ENCODE measurements around the gene NEMF.
A peak's percentile ranks its signal among the peaks of the same experiment; 100 is the strongest.
"Not testable (repeated sequence)": the region's sequence is repeated elsewhere in the genome, so short reads cannot be mapped to it uniquely, and the experiment has no call there.

The NEMF gene

GRCh38 chr14:49769171-49769570 is 83.4 kb downstream of the NEMF start:
- in situ Hi-C loops (cut with MboI; ENCODE audit: low pct_unique_long_range_greater_than_20kb, low sequenced_read_pairs): no loop called here
- DNase-seq: no peak

GRCh38 chr14:49768301-49769121 is 84.1 kb downstream of the NEMF start:
- DNase-seq: peak; percentile 54
- in situ Hi-C loops (cut with MboI; ENCODE audit: low pct_unique_long_range_greater_than_20kb, low sequenced_read_pairs): no loop called here

DNA sequence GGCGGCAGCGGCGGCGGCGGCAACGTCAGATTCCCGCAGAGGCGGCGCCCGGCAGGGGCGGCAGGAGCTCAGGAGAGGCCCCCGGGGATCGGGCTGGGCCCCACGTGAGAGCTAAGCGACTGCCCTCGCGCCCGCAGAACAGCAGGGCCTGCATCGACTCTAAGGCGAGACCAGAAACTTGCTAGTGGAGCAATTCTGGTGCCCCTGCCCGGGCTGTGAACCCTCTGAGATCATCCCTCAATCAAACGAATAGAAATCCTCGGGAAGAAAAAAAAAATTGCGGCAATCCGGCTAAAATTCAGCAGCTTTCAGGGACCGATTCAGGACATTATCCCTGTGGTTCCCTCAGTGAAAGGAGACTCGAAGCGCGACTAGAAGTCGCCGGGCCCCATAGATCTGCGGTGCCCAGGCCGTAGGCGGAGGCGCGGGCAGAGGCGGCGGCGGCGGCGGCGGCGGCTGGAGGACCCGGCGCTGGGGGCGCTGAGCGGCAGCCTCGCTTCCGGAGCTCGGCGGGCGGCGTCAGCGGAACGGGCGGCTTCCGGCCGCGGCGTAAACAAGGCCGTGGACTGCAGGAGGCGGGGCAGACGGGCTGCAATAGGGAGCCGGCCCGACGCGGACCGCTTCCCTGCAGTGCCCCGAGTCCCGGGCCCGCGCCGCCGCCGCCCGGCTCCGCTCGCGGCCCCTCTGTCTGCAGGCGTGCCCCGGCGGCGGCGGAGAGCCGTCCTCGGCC is 84.9 kb downstream of the NEMF start, which contains the start of gene KLHDC2:
TSS of gene KLHDC2 (plus strand) at position 583 of the 730 bp plus-strand sequence. CDS start 316 bp downstream, outside the sequence.
- in situ Hi-C loops (cut with MboI; ENCODE audit: low pct_unique_long_range_greater_than_20kb, low sequenced_read_pairs): no loop called here
- peak; percentile 86 for DNase-seq

GRCh38 chr14:49767270-49767570 is 85.4 kb downstream of the NEMF start:
- in situ Hi-C loops (cut with MboI; ENCODE audit: low pct_unique_long_range_greater_than_20kb, low sequenced_read_pairs): no loop called here

GRCh38 chr14:49766839-49767238 is 85.7 kb downstream of the NEMF start:
- in situ Hi-C loops (cut with MboI; ENCODE audit: low pct_unique_long_range_greater_than_20kb, low sequenced_read_pairs): no loop called here
- DNase-seq: no peak

More at GRCh38 chr14:49767270-49767570, 85.4 kb downstream of the NEMF start:
- DNase-seq: no peak

GRCh38 chr14:49761839-49762551 is 90.6 kb downstream of the NEMF start:
- DNase-seq: no peak
- in situ Hi-C loops (cut with MboI; ENCODE audit: low pct_unique_long_range_greater_than_20kb, low sequenced_read_pairs): no loop called here

GRCh38 chr14:49755378-49755777 is 97.2 kb downstream of the NEMF start:
- in situ Hi-C loops (cut with MboI; ENCODE audit: low pct_unique_long_range_greater_than_20kb, low sequenced_read_pairs): no loop called here
- DNase-seq: no peak

DNA sequence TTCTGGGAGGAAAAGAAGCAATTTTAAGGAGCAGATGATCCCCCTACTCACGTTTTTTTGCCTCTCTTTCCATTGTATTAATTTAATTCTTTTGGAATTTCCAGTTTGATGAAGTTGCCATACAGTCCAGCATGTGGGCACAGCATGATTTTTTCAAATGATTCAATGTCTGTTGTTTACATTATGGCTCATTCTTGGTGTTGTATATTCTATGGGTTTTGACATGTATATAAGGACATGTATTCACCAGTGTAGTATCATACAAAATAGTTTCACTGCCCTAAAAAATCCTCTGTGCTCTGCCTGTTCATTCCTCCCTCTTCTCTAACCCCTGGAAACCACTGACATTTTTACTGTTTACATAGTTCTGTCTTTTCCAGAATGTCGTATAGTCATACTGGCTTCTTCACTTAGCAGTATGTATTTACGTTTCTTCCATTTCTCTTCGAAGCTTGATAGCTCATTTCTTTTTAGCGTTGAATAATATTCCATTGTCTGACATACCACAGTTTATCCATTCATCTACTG is 98.0 kb downstream of the NEMF start:
- in situ Hi-C loops (cut with MboI; ENCODE audit: low pct_unique_long_range_greater_than_20kb, low sequenced_read_pairs): no loop called here

GRCh38 chr14:49746476-49746875 is 106.1 kb downstream of the NEMF start:
- in situ Hi-C loops (cut with MboI; ENCODE audit: low pct_unique_long_range_greater_than_20kb, low sequenced_read_pairs); DNase-seq: not testable (repeated sequence)

More for the DNA sequence above, 98.0 kb downstream of the NEMF start:
- DNase-seq: no peak

DNA sequence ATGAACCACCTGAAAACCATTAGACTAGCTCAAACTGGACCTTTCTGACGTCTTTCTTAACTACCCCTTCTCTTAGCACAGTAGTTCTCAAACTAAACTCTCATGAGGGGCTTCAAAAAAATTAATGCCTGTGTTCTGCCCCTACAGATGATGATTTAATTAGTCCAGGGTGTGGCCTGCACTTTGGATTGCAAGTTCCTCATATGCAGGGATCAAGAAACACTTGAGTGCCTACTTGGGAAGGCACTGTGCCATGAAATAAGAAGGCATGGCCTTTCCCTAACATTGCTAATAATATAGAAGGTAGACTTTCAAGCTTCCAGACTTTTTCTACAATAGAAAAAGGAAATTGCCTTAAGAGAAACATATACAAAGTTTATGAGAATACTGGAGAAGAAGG is 107.4 kb downstream of the NEMF start:
- in situ Hi-C loops (cut with MboI; ENCODE audit: low pct_unique_long_range_greater_than_20kb, low sequenced_read_pairs): no loop called here
- DNase-seq: no peak

- DNase-seq; in situ Hi-C loops (cut with MboI; ENCODE audit: low pct_unique_long_range_greater_than_20kb, low sequenced_read_pairs): not testable (repeated sequence)
These were observed 116.9 kb downstream of the NEMF start for GRCh38 chr14:49735669-49736068.

DNA sequence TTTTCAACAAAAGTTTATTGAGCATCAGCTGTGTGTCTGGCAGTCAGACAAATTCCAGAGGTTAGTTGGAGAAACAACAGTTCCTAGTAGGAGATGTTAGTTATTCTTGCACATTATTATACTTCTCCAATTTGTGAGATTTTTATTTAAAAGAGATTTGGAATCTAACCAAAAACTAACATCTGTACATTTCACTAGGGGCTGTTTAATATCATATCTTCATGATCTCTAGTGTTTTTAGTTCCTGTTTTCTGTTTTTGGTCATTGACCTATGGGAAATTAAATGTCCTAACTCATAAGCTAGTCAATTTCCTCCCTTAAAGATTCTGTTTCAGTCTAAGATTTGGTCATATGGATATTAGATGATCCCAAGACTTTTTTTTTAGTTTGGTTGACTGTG is 118.8 kb downstream of the NEMF start:
- peak; percentile 23 for DNase-seq

GRCh38 chr14:49732896-49733295 is 119.7 kb downstream of the NEMF start:
- no peak for DNase-seq
- in situ Hi-C loops (cut with MboI; ENCODE audit: low pct_unique_long_range_greater_than_20kb, low sequenced_read_pairs): no loop called here

More for the DNA sequence above, 118.8 kb downstream of the NEMF start:
- in situ Hi-C loops (cut with MboI; ENCODE audit: low pct_unique_long_range_greater_than_20kb, low sequenced_read_pairs): no loop called here
